ENCODE data around the gene DUSP6. TPM values are rescaled to one million over a fixed set of nuclear protein-coding genes. Genes with fewer than 3 reads are reported as not detected.
A peak's percentile ranks its signal among the peaks of the same experiment; 100 is the strongest.

DUSP6 gene
- total and polyA plus RNA-seq, 2 of the 13 experiments (the other 11 are each of a cell fraction or from before 2014, with no cell fraction given) = 40.9 to 161 TPM

GRCh38 chr12:89352492-89353187 lies at the start of gene DUSP6 (continued):
- TF ChIP-seq ZNF234 (CRISPR knock-in tag; conservative IDR thresholded peaks at IDR 0.05) (no peak), ZNF552 (CRISPR knock-in tag; IDR thresholded peaks at IDR 0.05; ENCODE audit: borderline replicate concordance) (no peak), ZNF816 (CRISPR knock-in tag; IDR thresholded peaks at IDR 0.05; ENCODE audit: borderline replicate concordance) (no peak; the same call in 1 of the 2 replicates), ZBTB8A (CRISPR knock-in tag; IDR thresholded peaks at IDR 0.05; ENCODE audit: borderline replicate concordance, low read depth) (no peak), RXRA (CRISPR knock-in tag; IDR thresholded peaks at IDR 0.05) (peak; percentile 93), FOXC1 (CRISPR knock-in tag; IDR thresholded peaks at IDR 0.05; ENCODE audit: borderline replicate concordance) (no peak; the same call in 1 of the 2 replicates), NFE2L1 (CRISPR knock-in tag; IDR thresholded peaks at IDR 0.05; ENCODE audit: borderline replicate concordance) (no peak), ZNF780A (CRISPR knock-in tag; IDR thresholded peaks at IDR 0.05) (no peak), ZBTB38 (CRISPR knock-in tag; IDR thresholded peaks at IDR 0.05) (peak; percentile 60; the same call in 1 of the 2 replicates), HHEX (CRISPR knock-in tag; IDR thresholded peaks at IDR 0.05) (peak; percentile 87), TERF1 (CRISPR knock-in tag; IDR thresholded peaks at IDR 0.05) (no peak), ZBTB42 (CRISPR knock-in tag; IDR thresholded peaks at IDR 0.05) (0 out of 2 replicates have a peak, but pooled peaks have one; percentile 57), HMG20A (CRISPR knock-in tag; IDR thresholded peaks at IDR 0.05; ENCODE audit: borderline replicate concordance) (peak; percentile 84)
- TF ChIP-seq, protein P1, sequence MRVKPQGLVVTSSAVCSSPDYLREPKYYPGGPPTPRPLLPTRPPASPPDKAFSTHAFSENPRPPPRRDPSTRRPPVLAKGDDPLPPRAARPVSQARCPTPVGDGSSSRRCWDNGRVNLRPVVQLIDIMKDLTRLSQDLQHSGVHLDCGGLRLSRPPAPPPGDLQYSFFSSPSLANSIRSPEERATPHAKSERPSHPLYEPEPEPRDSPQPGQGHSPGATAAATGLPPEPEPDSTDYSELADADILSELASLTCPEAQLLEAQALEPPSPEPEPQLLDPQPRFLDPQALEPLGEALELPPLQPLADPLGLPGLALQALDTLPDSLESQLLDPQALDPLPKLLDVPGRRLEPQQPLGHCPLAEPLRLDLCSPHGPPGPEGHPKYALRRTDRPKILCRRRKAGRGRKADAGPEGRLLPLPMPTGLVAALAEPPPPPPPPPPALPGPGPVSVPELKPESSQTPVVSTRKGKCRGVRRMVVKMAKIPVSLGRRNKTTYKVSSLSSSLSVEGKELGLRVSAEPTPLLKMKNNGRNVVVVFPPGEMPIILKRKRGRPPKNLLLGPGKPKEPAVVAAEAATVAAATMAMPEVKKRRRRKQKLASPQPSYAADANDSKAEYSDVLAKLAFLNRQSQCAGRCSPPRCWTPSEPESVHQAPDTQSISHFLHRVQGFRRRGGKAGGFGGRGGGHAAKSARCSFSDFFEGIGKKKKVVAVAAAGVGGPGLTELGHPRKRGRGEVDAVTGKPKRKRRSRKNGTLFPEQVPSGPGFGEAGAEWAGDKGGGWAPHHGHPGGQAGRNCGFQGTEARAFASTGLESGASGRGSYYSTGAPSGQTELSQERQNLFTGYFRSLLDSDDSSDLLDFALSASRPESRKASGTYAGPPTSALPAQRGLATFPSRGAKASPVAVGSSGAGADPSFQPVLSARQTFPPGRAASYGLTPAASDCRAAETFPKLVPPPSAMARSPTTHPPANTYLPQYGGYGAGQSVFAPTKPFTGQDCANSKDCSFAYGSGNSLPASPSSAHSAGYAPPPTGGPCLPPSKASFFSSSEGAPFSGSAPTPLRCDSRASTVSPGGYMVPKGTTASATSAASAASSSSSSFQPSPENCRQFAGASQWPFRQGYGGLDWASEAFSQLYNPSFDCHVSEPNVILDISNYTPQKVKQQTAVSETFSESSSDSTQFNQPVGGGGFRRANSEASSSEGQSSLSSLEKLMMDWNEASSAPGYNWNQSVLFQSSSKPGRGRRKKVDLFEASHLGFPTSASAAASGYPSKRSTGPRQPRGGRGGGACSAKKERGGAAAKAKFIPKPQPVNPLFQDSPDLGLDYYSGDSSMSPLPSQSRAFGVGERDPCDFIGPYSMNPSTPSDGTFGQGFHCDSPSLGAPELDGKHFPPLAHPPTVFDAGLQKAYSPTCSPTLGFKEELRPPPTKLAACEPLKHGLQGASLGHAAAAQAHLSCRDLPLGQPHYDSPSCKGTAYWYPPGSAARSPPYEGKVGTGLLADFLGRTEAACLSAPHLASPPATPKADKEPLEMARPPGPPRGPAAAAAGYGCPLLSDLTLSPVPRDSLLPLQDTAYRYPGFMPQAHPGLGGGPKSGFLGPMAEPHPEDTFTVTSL (CRISPR knock-in tag; IDR thresholded peaks at IDR 0.05; ENCODE audit: borderline replicate concordance) = 0 out of 2 replicates have a peak, but pooled peaks have one; percentile 56
- TF ChIP-seq, protein P2, sequence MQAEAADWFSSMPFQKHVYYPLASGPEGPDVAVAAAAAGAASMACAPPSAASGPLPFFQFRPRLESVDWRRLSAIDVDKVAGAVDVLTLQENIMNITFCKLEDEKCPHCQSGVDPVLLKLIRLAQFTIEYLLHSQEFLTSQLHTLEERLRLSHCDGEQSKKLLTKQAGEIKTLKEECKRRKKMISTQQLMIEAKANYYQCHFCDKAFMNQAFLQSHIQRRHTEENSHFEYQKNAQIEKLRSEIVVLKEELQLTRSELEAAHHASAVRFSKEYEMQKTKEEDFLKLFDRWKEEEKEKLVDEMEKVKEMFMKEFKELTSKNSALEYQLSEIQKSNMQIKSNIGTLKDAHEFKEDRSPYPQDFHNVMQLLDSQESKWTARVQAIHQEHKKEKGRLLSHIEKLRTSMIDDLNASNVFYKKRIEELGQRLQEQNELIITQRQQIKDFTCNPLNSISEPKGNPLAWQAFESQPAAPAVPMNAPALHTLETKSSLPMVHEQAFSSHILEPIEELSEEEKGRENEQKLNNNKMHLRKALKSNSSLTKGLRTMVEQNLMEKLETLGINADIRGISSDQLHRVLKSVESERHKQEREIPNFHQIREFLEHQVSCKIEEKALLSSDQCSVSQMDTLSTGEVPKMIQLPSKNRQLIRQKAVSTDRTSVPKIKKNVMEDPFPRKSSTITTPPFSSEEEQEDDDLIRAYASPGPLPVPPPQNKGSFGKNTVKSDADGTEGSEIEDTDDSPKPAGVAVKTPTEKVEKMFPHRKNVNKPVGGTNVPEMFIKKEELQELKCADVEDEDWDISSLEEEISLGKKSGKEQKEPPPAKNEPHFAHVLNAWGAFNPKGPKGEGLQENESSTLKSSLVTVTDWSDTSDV (CRISPR knock-in tag; IDR thresholded peaks at IDR 0.05) = no peak
- TF ChIP-seq, protein P3, sequence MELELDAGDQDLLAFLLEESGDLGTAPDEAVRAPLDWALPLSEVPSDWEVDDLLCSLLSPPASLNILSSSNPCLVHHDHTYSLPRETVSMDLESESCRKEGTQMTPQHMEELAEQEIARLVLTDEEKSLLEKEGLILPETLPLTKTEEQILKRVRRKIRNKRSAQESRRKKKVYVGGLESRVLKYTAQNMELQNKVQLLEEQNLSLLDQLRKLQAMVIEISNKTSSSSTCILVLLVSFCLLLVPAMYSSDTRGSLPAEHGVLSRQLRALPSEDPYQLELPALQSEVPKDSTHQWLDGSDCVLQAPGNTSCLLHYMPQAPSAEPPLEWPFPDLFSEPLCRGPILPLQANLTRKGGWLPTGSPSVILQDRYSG (CRISPR knock-in tag; IDR thresholded peaks at IDR 0.05) = no peak
